KG1 (cell line): Measurements from ENCODE around the gene NAA16.
"Not testable (repeated sequence)": the region's sequence is repeated elsewhere in the genome, so short reads cannot be mapped to it uniquely, and the experiment has no call there.

Source experiments
- DNase-seq: peaks from one replicate; lab custom pipeline; 2025; lab: John Stamatoyannopoulos, UW

Gene NAA16

GRCh38 chr13:41356385-41356648 is 45.2 kb downstream of the NAA16 start:
- DNase-seq, result not testable (repeated sequence)

- DNase-seq, result no peak
These were observed 45.7 kb downstream of the NAA16 start for GRCh38 chr13:41356786-41357185.

GRCh38 chr13:41361491-41361890 is 50.4 kb downstream of the NAA16 start:
- no peak for DNase-seq

GRCh38 chr13:41364043-41364442 is 53.0 kb downstream of the NAA16 start:
- DNase-seq, result no peak

GRCh38 chr13:41365631-41366030 is 54.6 kb downstream of the NAA16 start:
- DNase-seq, result no peak

- DNase-seq, result no peak
These were observed 59.7 kb downstream of the NAA16 start for GRCh38 chr13:41370736-41371135.

- no peak for DNase-seq
These were observed 66.4 kb downstream of the NAA16 start for GRCh38 chr13:41377446-41377845.

- DNase-seq, result no peak
These were observed 71.4 kb downstream of the NAA16 start for GRCh38 chr13:41382431-41382830.

- DNase-seq, result no peak
These were observed 72.3 kb downstream of the NAA16 start for GRCh38 chr13:41383386-41383785.

- no peak for DNase-seq
These were observed 73.9 kb downstream of the NAA16 start for GRCh38 chr13:41384749-41385503.

- DNase-seq, result no peak
These were observed 75.1 kb downstream of the NAA16 start for GRCh38 chr13:41386211-41386610.

GRCh38 chr13:41387576-41387975 is 76.5 kb downstream of the NAA16 start:
- no peak for DNase-seq

GRCh38 chr13:41388143-41388881 is 77.2 kb downstream of the NAA16 start:
- no peak for DNase-seq

- no peak for DNase-seq
These were observed 78.5 kb downstream of the NAA16 start for GRCh38 chr13:41389580-41389979.

- no peak for DNase-seq
These were observed 83.1 kb downstream of the NAA16 start for GRCh38 chr13:41394166-41394565.

- DNase-seq, result no peak
These were observed 87.6 kb downstream of the NAA16 start for GRCh38 chr13:41398494-41399170.

- no peak for DNase-seq
These were observed 90.3 kb downstream of the NAA16 start for GRCh38 chr13:41401366-41401765.

- DNase-seq, result no peak
These were observed 91.8 kb downstream of the NAA16 start for GRCh38 chr13:41402691-41403511.

GRCh38 chr13:41403983-41404382 is 92.9 kb downstream of the NAA16 start:
- no peak for DNase-seq

- no peak for DNase-seq
These were observed 94.3 kb downstream of the NAA16 start for GRCh38 chr13:41405367-41405766.

- no peak for DNase-seq
These were observed 96.3 kb downstream of the NAA16 start for GRCh38 chr13:41407380-41407779.

- DNase-seq, result no peak
These were observed 97.1 kb downstream of the NAA16 start for GRCh38 chr13:41408121-41408520.
